ENCODE measurements around the gene PALM. TPM values are rescaled to one million over a fixed set of nuclear protein-coding genes. Genes with fewer than 3 reads are reported as not detected.
A peak's percentile ranks its signal among the peaks of the same experiment; 100 is the strongest.

PALM gene
- total RNA-seq, 1 experiment from 2014 or later: 43.7 TPM

GRCh38 chr19:771332-771785 lies 62.6 kb downstream of the PALM start:
- no TSS peak for BruUV-seq (replicated peaks)
- peak; percentile 55 for DNase-seq (ENCODE audit: low read depth, low spot score)
- CTCF ChIA-PET: interaction anchor here (0.8 to 1.5 kb wide), 7 partner anchors 19 to 213 kb away, joined by 3 to 10 read pairs (median 4); partner anchors contain the start of genes CFD and WDR18
- intact Hi-C loops (cut with micrococcal nuclease): loop anchor here (2.0 kb wide), 2 partner anchors 89 to 211 kb away; no protein-coding TSS in a partner anchor
- peak; percentile 75 for ATAC-seq
- POLR2A ChIA-PET: interaction anchor here (1.5 kb wide), 1 partner anchor 26 kb away, joined by 5 read pairs; the partner anchor contains the start of gene PTBP1
- Histone ChIP-seq H3K9ac (ENCODE audit: low read length) (no peak overlapping the region), H3K4me2 (ENCODE audit: low read length) (no peak overlapping the region), H3K27me3 (ENCODE audit: insufficient read depth, low read length) (no peaks in the 10 kb centered on the region), H3K79me2 (ENCODE audit: insufficient read depth, low read length) (no peaks in the 10 kb centered on the region), H2AFZ (ENCODE audit: low read depth, low read length, poor library complexity, severe bottlenecking) (no peak overlapping the region), H3K9me2 (ENCODE audit: insufficient read depth) (no peaks in the 10 kb centered on the region), H3K27ac (ENCODE audit: low read depth, low read length) (no peak overlapping the region), H3K4me1 (ENCODE audit: control insufficient read depth in 1 of 2, insufficient read depth in 2 of 2, low read length in 2 of 2) (peaks cover 4 to 14% of the 10 kb centered on the region in 2 experiments), H3K9me3 (ENCODE audit: control insufficient read depth in 1 of 2, insufficient read depth in 1 of 2, low read depth in 1 of 2, low read length in 2 of 2) (no peaks in the 10 kb centered on the region), H4K20me1 (ENCODE audit: insufficient read depth) (no peaks in the 10 kb centered on the region), H3K36me3 (ENCODE audit: control insufficient read depth in 1 of 2, insufficient read depth in 2 of 2, low read length in 2 of 2) (no peaks in the 10 kb centered on the region), H3K4me3 (replicated peaks in 1 of 2; ENCODE audit: low read depth in 1 of 2, low read length in 2 of 2) (no peak overlapping the region)
- RAD21 ChIA-PET (ENCODE audit: low non-redundant PET in 1 of 2, low total read pairs in 2 of 2, uncharacterized antibody in 2 of 2, unreplicated experiment in 2 of 2): interaction anchor here in 1 of 2 experiments (0.7 kb wide), 1 partner anchor 122 kb away, joined by 4 read pairs; no protein-coding TSS in a partner anchor
- no peak for TF ChIP-seq EZH2phosphoT487 (IDR thresholded peaks at IDR 0.05; ENCODE audit: borderline replicate concordance)
- TF ChIP-seq SP1 (IDR thresholded peaks at IDR 0.05; ENCODE audit: low read depth): no peak
- no peak for TF ChIP-seq JUND (IDR thresholded peaks at IDR 0.05)
- no peak for TF ChIP-seq ZFX (IDR thresholded peaks at IDR 0.05)
- TF ChIP-seq YY1 (IDR thresholded peaks at IDR 0.05; ENCODE audit: extremely low read depth, insufficient replicate concordance, low read depth, low read length): no peak
- TF ChIP-seq CBX3 (IDR thresholded peaks at IDR 0.05; ENCODE audit: low read depth): peak; percentile 58; the same call in 1 of the 2 replicates
- peak; percentile 55 for TF ChIP-seq RAD21 (IDR thresholded peaks at IDR 0.05; ENCODE audit: low read depth)
- TF ChIP-seq CTCF (IDR thresholded peaks at IDR 0.05 in 2 of 3, conservative IDR thresholded peaks at IDR 0.05 in 1 of 3; ENCODE audit: borderline replicate concordance in 1 of 3, insufficient read depth in 1 of 3, low read depth in 2 of 3, low read length in 2 of 3): peak; percentile 44 to 77 (median 62); a peak in 5 of 6 replicates
- no peak for TF ChIP-seq TCF7L2 (IDR thresholded peaks at IDR 0.05; ENCODE audit: borderline replicate concordance, extremely low read depth, insufficient read depth, insufficient read length)
- no peak for TF ChIP-seq ZBTB33 (IDR thresholded peaks at IDR 0.05; ENCODE audit: extremely low read depth, insufficient replicate concordance, low read length)
- no peak for TF ChIP-seq SIN3A (IDR thresholded peaks at IDR 0.05; ENCODE audit: low read depth)
- no peak for TF ChIP-seq POLR2AphosphoS5 (IDR thresholded peaks at IDR 0.05; ENCODE audit: low read depth, low read length)
- TF ChIP-seq REST (IDR thresholded peaks at IDR 0.05; ENCODE audit: low read depth): no peak
- TF ChIP-seq EZH2 (IDR thresholded peaks at IDR 0.05): no peak
- no peak for TF ChIP-seq ATF3 (IDR thresholded peaks at IDR 0.05)
- TF ChIP-seq SRF (IDR thresholded peaks at IDR 0.05; ENCODE audit: low read depth): no peak
- TF ChIP-seq EGR1 (IDR thresholded peaks at IDR 0.05; ENCODE audit: low read depth): no peak
- no peak for TF ChIP-seq FOSL1 (IDR thresholded peaks at IDR 0.05; ENCODE audit: low read depth)
- no peak for TF ChIP-seq MAX (IDR thresholded peaks at IDR 0.05)
- TF ChIP-seq ZNF274 (IDR thresholded peaks at IDR 0.05; ENCODE audit: low read depth, low read length): no peak
- no peak for TF ChIP-seq POLR2A (IDR thresholded peaks at IDR 0.05; ENCODE audit: borderline replicate concordance, extremely low read depth, insufficient read depth, insufficient read length)
